Endothelial cell of hepatic sinusoid (primary cell): ENCODE data around the gene MYMX.
"Not testable (repeated sequence)": the region's sequence is repeated elsewhere in the genome, so short reads cannot be mapped to it uniquely, and the experiment has no call there.

Source experiments
- in situ Hi-C: cut with HindIII; loops from 2 replicates; pipeline ENCODE4 v1.10.0; 2017; ENCODE audit warnings: low sequenced_read_pairs

The MYMX gene

GRCh38 chr6:44185953-44186634 is 30.6 kb upstream of the MYMX start:
- in situ Hi-C loops, result loop anchor here (10.0 kb wide), 1 partner anchor 49 kb away; no protein-coding TSS in a partner anchor

- in situ Hi-C loops, result loop anchor here (10.0 kb wide), 1 partner anchor 48 kb away; no protein-coding TSS in a partner anchor
Measured at GRCh38 chr6:44186635-44187025, 30.1 kb upstream of the MYMX start.

- in situ Hi-C loops, result loop anchor here (10.0 kb wide), 1 partner anchor 46 kb away; no protein-coding TSS in a partner anchor
Measured at GRCh38 chr6:44188819-44189218, 27.9 kb upstream of the MYMX start.

- in situ Hi-C loops, result loop anchor here (10.0 kb wide), 1 partner anchor 46 kb away; no protein-coding TSS in a partner anchor
Measured at GRCh38 chr6:44189257-44189656, 27.5 kb upstream of the MYMX start.

GRCh38 chr6:44190715-44191114 is 26.0 kb upstream of the MYMX start:
- in situ Hi-C loops, result no loop called here

GRCh38 chr6:44192428-44193041 is 24.2 kb upstream of the MYMX start:
- in situ Hi-C loops, result no loop called here

- in situ Hi-C loops, result no loop called here
Measured at GRCh38 chr6:44193307-44193910, 23.3 kb upstream of the MYMX start.

- in situ Hi-C loops, result no loop called here
Measured at GRCh38 chr6:44194326-44194725, 22.4 kb upstream of the MYMX start.

GRCh38 chr6:44196351-44196750 is 20.4 kb upstream of the MYMX start:
- in situ Hi-C loops, result not testable (repeated sequence)

- in situ Hi-C loops, result no loop called here
Measured at GRCh38 chr6:44198684-44199083, 18.0 kb upstream of the MYMX start.

GRCh38 chr6:44199883-44200282 is 16.8 kb upstream of the MYMX start:
- in situ Hi-C loops, result no loop called here

- in situ Hi-C loops, result no loop called here
Measured at GRCh38 chr6:44201200-44201599, 15.5 kb upstream of the MYMX start.

GRCh38 chr6:44201638-44202303 is 15.0 kb upstream of the MYMX start:
- in situ Hi-C loops, result no loop called here

GRCh38 chr6:44202332-44202971 is 14.3 kb upstream of the MYMX start:
- in situ Hi-C loops, result no loop called here

- in situ Hi-C loops, result no loop called here
Measured at GRCh38 chr6:44202972-44203750, 13.6 kb upstream of the MYMX start.

- in situ Hi-C loops, result no loop called here
Measured at GRCh38 chr6:44203955-44204354, 12.8 kb upstream of the MYMX start.

GRCh38 chr6:44207966-44208365 is 8.8 kb upstream of the MYMX start:
- in situ Hi-C loops, result no loop called here

GRCh38 chr6:44211284-44211683 is 5.4 kb upstream of the MYMX start:
- in situ Hi-C loops, result no loop called here

GRCh38 chr6:44214307-44214706 is 2.4 kb upstream of the MYMX start:
- in situ Hi-C loops, result no loop called here
